Gastroesophageal sphincter (tissue), 3 donors: ENCODE data around the gene PPP6C.

Experiments used
- CTCF ChIP-seq, 4 experiments: fragments of 200-600 bp in 2 of 4; fragments of 450-650 bp in 2 of 4; sonication (generic) in 1 of 4; IDR thresholded peaks; one replicate each; pipeline ENCODE4 v1.5.1; 2017 to 2019; ENCODE audit warnings: antibody characterized with exemption in 4 of 4, mild to moderate bottlenecking in 2 of 4, moderate library complexity in 2 of 4
- EP300 ChIP-seq: sonication (generic); formaldehyde crosslinking; IDR thresholded peaks from one replicate; pipeline ENCODE4 v1.6.1; 2017; ENCODE audit warnings: antibody characterized with exemption, mild to moderate bottlenecking
- POLR2A ChIP-seq, 2 donors: fragments of 450-650 bp; IDR thresholded peaks; one replicate each; pipeline ENCODE4 v1.6.1; 2017; ENCODE audit warnings: antibody characterized with exemption in 2 of 2, mild to moderate bottlenecking in 2 of 2, moderate library complexity in 1 of 2

GRCh38 chr9:125218621-125219020, 29.0 kb upstream of the PPP6C start:
- TF ChIP-seq POLR2A (IDR thresholded peaks at IDR 0.05) (no peak), EP300 (no peak), CTCF (IDR thresholded peaks at IDR 0.05) (no peak)
